Right atrium auricular region (tissue), 2 donors: ENCODE results near the gene SUGCT. TPM values are rescaled to one million over a fixed set of nuclear protein-coding genes. Genes with fewer than 3 reads are reported as not detected.
"Not testable (repeated sequence)": the region's sequence is repeated elsewhere in the genome, so short reads cannot be mapped to it uniquely, and the experiment has no call there.

Experiments used
- DNase-seq: peaks from one replicate; pipeline ENCODE4 v3.0.0-alpha.2; 2019; ENCODE audit warnings: low spot score
- H3K27ac ChIP-seq, 2 donors: fragments of 200-600 bp; sonication (generic); 1 replicate in 1 of 2; 2 replicates in 1 of 2; pipeline ENCODE4 v1.5.1; 2016 to 2019
- H3K27me3 ChIP-seq, 2 donors: fragments of 200-600 bp; sonication (generic); one replicate each; pipeline versions ENCODE4 v1.5.1 to v1.6.0; 2017 to 2019
- H3K36me3 ChIP-seq: fragments of 200-600 bp; sonication (generic); one replicate; pipeline ENCODE4 v1.5.1; 2016
- H3K4me1 ChIP-seq, 2 donors: fragments of 200-600 bp; sonication (generic); one replicate each; pipeline versions ENCODE4 v1.5.1 to v1.6.0; 2017 to 2019
- H3K4me3 ChIP-seq, 2 donors: fragments of 200-600 bp; sonication (generic); 1 replicate in 1 of 2; 2 replicates in 1 of 2; pipeline ENCODE4 v1.5.1; 2017 to 2019; ENCODE audit warnings: mild to moderate bottlenecking in 1 of 2, moderate library complexity in 1 of 2
- H3K9me3 ChIP-seq, 2 donors: fragments of 200-600 bp; sonication (generic); one replicate each; pipeline ENCODE4 v1.5.1; 2019
- total RNA-seq, 2 donors: library from RNA; depleted of rRNA; stranded (reverse); fragments of >200 nt; gene quantifications; one replicate each; pipeline ENCODE4 v1.1.0, GENCODE V29; 2016
- TF ChIP-seq, protein P1 (sequence below), 2 donors: fragments of 200-600 bp; sonication (generic); IDR thresholded peaks; one replicate each; pipeline ENCODE4 v1.5.1; 2019; ENCODE audit warnings: antibody characterized with exemption in 2 of 2

The SUGCT gene
- total RNA-seq, 2 donors from 2014 or later = 2.6 to 5.4 TPM

DNA sequence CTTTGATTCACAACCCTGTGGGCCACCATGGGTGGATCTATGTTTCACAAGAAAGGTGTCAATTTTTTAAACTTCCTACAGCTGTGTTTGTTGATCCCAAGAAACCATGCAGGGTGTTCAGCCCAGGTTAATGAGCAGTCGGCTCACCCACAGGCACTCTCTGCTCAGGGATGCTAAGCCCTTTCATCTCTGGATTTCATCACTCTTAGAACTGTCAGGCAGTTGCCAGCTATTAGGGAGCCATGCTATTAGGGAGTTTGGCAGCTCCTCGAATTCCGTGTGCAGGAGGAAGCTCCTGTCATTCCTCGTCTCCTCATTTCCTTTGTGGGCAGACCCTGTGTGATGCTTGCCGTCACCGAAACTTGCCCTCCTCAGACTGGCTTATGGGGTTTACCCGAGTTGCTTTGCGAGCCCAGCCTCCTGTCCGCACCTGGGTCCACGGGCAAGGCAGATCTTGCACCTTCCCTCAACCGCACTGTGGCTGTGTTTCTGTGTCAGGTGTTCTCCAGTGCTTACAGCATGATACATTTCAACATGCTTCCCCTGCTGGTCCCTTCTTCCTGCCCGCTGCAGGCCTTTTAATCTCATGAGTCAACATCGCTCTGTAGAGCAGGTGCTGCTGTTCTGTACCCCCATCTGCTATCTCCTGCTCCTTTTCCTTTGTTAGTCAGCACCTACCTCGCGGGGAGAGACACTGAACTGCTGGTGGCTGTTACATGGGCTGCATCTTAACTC, 509.8 kb downstream of the SUGCT start:
- H3K27me3 ChIP-seq = no peaks in the 10 kb centered on the region
- no peak overlapping the region for H3K4me3 ChIP-seq
- DNase-seq = no peak
- TF ChIP-seq, protein P1, sequence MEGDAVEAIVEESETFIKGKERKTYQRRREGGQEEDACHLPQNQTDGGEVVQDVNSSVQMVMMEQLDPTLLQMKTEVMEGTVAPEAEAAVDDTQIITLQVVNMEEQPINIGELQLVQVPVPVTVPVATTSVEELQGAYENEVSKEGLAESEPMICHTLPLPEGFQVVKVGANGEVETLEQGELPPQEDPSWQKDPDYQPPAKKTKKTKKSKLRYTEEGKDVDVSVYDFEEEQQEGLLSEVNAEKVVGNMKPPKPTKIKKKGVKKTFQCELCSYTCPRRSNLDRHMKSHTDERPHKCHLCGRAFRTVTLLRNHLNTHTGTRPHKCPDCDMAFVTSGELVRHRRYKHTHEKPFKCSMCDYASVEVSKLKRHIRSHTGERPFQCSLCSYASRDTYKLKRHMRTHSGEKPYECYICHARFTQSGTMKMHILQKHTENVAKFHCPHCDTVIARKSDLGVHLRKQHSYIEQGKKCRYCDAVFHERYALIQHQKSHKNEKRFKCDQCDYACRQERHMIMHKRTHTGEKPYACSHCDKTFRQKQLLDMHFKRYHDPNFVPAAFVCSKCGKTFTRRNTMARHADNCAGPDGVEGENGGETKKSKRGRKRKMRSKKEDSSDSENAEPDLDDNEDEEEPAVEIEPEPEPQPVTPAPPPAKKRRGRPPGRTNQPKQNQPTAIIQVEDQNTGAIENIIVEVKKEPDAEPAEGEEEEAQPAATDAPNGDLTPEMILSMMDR (IDR thresholded peaks at IDR 0.05) = no peak
- H3K36me3 ChIP-seq = no peaks in the 10 kb centered on the region
- H3K27ac ChIP-seq = no peak overlapping the region
- H3K9me3 ChIP-seq = no peaks in the 10 kb centered on the region
- no peaks in the 10 kb centered on the region for H3K4me1 ChIP-seq

DNA sequence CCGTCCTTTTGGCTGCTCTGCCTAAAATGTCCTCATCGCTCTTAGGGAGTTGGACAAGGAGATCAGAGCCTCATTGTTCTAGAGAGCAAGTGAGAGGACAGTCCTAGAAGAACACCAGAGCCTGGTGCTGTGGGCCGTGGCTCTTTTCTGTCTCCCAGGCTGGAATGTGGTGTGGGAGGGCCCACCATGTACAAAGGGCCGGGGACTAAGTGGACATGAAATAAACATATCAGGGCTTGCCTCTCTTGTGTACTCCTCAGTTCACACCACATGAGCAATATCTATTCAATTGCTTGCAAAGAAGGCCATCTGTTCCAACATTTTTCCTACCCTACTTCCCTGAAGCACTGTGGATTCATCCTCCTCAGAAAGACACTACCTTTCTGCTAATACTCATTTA, 510.4 kb downstream of the SUGCT start:
- Histone ChIP-seq H3K36me3 (no peaks in the 10 kb centered on the region), H3K4me1 (no peaks in the 10 kb centered on the region), H3K4me3 (no peak overlapping the region), H3K27me3 (no peaks in the 10 kb centered on the region), H3K27ac (no peak overlapping the region), H3K9me3 (no peaks in the 10 kb centered on the region)
- DNase-seq = no peak
- TF ChIP-seq, protein P1 (IDR thresholded peaks at IDR 0.05) = no peak

DNA sequence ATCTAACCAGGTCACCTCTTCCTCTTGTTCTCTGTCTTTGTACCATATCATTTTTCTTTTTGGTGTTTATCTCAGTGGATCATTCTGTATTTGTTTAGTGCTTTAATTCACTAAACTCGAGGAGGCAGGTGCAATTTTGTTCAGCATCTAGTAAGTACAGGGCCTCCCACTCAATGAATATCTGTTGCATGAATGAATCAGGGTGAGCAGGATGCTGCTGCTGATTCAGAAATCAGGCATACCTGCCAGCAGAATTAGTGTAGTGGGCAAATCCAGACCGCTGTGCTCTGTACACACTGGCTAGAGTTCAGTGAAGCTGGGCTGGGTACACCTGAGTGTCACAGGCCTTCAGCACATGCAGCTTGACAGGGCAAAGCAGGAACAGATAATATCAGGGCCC, 511.9 kb downstream of the SUGCT start:
- Histone ChIP-seq H3K9me3 (no peaks in the 10 kb centered on the region), H3K4me3 (no peak overlapping the region), H3K36me3 (no peaks in the 10 kb centered on the region), H3K4me1 (no peaks in the 10 kb centered on the region), H3K27me3 (no peaks in the 10 kb centered on the region), H3K27ac (no peak overlapping the region)
- no peak for DNase-seq
- TF ChIP-seq, protein P1 (IDR thresholded peaks at IDR 0.05) = no peak

DNA sequence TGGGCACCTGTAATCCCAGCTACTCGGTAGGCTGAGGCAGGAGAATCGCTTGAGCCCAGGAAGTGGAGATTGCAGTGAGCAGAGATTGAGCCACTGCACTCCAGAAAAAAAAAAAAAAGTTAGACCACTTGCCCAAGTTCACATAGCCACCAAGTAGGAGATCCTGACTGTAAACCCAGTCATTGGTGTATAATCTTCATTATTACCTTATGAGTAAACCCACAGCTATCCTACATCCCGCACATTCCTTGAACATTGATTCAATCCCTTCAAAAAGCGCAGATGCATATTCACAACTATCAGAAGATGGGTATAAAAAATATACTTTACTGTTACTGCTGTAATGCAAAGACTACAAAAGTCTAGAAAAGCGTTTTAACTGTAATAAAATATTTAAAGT, 512.9 kb downstream of the SUGCT start:
- TF ChIP-seq, protein P1 (IDR thresholded peaks at IDR 0.05) = no peak
- Histone ChIP-seq H3K36me3 (no peaks in the 10 kb centered on the region), H3K27ac (no peak overlapping the region), H3K4me1 (no peaks in the 10 kb centered on the region), H3K9me3 (no peaks in the 10 kb centered on the region), H3K27me3 (no peaks in the 10 kb centered on the region), H3K4me3 (no peak overlapping the region)
- no peak for DNase-seq

DNA sequence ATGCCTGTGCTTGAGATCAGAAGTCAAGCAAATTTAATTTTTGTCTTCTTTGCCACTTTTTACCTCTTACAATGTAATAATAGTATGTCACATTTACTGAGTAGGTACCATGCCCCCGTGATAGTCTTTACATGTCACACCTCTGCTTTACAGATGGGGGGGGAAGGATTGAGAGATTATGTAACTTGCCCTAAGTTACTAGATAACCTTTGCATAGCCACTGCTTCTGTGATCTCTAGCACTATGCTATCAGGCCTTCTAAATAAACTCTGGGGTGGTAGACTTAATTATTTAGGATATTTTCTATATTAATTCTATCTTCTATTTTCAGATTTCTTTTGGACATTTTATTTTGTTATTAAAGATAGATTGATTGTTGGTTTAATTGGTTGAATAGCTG, 514.4 kb downstream of the SUGCT start:
- H3K4me3 ChIP-seq = no peak overlapping the region
- TF ChIP-seq, protein P1 (IDR thresholded peaks at IDR 0.05) = no peak
- H3K4me1 ChIP-seq = no peaks in the 10 kb centered on the region
- no peak for DNase-seq
- H3K27me3 ChIP-seq = no peaks in the 10 kb centered on the region
- no peaks in the 10 kb centered on the region for H3K36me3 ChIP-seq
- H3K9me3 ChIP-seq = no peaks in the 10 kb centered on the region
- H3K27ac ChIP-seq = no peak overlapping the region

DNA sequence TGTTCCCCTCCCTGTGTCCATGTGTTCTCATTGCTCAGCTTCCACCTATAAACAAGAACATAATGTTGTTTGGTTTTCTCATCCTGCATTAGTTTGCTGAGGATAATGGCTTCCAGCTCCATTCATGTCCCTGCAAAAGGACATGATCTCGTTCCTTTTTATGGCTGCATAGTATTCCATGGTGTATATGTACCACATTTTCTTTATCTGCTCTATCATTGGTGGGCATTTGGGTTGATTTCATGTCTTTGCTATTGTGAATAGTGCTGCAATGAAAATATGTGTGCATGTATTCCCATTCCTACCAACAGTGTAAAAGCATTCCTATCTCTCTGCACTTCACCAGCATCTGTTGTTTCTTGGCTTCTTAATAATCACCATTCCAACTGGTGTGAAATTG, 516.1 kb downstream of the SUGCT start:
- H3K4me1 ChIP-seq, DNase-seq, H3K4me3 ChIP-seq, H3K36me3 ChIP-seq, H3K27me3 ChIP-seq, H3K9me3 ChIP-seq, H3K27ac ChIP-seq: not testable (repeated sequence)
